Stimulated activated CD8-positive, alpha-beta memory T cell treated with anti-CD3 and anti-CD28 coated beads, Interleukin-12 subunit alpha, Interleukin-12 subunit beta, amount 100 ng/mL, for 24 hours (primary cell): ENCODE results near the gene NAV2.

Source experiments
- DNase-seq: peaks from one replicate; pipeline ENCODE4 v3.0.0-alpha.2; 2020; ENCODE audit errors: extremely low read depth

NAV2 gene

DNA sequence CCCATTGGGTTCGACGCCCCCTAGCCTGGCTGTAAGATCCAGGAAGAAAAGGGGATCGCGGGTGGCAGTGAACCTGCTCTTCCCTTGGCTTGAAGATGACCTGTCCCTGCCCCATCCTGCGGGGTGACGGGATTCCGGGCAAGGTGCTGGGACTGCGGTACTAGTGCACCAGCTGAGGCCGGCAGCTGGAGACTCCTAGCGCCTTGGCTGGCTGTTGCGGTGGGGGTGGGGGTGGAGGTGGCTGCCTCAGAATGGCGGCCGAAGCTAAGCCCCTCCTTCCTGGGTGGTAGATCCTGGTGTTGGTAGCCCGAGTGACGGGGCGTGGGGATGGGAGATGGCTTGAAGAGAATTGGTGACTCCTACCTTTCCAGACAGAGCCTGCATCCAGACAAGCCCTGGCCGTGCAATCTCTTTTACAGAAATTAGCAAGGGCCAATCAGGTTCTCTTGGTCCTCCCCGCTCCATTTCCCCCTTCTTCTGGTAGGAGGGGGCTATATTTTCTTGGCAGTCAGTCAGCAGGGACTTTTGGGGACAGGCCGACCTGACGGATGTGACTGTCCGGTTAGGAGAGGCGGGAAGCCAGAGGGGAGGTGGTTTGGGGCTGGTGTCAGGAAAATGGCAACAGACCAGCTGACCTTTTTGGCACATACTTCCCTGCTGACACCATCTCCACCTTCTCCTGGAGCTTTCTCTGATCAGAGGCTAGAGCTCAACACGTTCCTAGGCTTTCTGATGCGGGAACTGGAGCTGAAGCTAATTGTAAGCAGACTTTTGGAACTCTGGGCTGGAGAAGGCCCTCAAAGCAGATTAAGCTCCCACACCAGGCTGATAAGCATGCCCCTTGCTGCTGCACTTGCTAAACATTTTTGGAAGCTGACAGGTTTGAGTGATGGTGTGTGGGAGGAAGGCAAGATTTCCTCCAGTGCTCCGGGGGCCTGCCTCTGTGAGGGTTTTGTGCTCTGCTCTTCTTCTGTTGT, 2.0 kb downstream of the NAV2 start:
- DNase-seq = no peak

DNA sequence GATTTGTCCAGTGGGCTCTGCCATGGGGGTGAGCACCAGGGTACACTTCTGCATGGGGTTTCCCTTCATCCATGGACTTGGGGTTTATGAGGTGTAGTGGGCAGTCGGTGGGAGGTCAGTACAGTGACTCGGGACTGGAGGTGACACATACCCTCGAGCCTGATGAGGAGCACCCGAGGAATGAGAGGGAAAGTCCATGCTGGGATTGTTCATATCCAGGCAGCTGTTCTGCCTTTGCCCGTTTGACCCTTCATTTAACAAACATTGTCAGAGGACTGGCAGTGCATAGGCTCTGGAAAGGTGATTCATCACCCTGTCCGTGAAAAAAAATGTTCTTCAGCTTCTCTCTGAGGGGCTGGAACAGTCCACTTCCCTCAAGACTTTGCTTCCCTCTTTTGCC, 2.7 kb downstream of the NAV2 start:
- DNase-seq = no peak

DNA sequence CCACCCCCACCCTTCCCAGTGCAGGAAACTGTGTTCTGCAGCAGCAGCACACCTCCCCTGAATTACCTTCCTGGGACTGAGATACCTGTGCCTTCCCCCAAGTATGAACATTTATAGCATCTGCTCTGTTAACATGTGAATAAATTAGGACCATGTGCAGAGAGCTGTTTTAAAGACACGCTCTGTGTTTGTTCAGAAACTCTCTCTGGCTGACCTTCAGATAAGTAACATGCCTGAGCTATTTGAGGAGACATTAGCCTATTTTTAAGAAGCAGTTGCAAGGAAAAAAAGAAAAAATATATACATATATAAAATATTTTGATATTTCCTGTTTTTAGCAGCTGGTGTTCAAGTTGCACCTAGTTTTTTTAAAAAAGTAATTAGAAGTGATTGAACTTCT, 5.4 kb downstream of the NAV2 start:
- DNase-seq = no peak

DNA sequence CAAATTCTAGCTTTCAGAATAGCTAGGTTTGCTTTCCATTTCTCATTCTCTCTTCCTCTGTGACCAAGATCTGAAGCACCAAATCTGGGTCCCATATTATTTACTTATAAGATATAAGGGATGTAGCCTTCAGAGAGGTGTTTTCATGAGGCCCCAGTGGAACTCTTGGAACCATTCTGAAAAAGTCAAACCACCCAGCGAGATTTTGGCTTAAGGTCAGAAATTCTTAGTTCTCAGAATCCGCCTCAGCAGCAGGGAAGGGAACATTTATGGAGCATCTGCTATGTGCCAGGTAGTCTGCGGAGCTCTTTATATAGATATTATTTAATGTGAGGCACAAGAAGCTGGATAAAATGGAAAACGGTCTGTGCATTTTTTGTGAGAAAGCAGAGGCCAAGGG, 6.3 kb downstream of the NAV2 start:
- DNase-seq = no peak

DNA sequence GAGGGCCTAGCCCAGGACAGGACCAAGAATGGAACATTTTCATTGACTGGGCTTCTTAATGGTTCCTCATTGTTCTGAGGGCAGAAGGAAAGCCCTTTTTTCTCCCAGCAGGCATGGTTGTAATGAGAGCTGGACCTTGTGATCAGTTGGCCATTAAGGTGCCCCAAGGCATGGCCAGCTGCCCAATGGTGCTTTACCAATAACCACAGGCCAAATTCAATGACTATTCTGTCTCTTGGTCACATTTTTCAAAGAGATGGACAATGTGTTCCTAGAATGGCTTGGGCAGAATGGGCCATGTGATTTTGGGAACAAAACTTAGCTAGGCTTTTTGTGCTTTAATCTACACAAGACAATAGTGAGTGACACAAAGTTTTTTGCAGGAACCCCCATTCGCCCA, 7.3 kb downstream of the NAV2 start:
- DNase-seq = no peak

DNA sequence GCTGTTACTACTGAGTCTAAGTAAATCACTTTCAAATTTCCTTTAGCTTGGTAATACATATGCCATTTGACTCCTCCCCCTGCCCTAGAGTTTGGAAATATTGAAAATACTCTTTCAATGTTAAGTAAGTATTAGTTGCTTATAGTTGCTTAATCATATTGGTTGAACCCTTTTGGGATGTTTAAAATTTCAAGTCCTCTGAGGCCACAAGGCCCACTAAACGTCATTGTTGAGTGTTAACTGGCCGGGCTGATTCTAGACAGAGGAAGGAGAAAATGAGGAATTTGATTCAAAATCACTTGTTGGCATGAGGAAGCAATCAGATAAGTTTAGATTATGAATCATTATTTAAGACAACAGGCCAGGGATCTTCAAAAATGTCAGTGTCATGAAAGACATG, 8.5 kb downstream of the NAV2 start:
- no peak for DNase-seq

DNA sequence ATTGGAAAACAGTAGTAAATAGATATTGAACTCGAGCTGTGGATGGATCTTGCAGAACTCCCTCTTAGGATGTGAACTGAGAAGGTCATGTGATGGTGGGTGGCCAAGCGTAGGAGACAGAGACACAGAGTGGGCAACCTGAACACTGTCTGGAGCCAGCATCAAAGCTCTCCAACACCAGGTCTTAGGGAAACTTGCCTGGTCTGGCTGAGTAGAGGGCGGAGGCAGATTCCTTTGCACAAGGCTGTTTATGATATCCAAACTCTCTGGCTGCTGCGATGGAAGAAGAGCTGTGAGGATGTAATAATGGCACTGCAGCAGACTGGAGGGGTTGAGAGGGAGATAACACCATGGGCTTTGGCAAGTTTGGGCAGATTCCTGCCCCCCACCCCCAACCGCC, 10.1 kb downstream of the NAV2 start:
- no peak for DNase-seq

DNA sequence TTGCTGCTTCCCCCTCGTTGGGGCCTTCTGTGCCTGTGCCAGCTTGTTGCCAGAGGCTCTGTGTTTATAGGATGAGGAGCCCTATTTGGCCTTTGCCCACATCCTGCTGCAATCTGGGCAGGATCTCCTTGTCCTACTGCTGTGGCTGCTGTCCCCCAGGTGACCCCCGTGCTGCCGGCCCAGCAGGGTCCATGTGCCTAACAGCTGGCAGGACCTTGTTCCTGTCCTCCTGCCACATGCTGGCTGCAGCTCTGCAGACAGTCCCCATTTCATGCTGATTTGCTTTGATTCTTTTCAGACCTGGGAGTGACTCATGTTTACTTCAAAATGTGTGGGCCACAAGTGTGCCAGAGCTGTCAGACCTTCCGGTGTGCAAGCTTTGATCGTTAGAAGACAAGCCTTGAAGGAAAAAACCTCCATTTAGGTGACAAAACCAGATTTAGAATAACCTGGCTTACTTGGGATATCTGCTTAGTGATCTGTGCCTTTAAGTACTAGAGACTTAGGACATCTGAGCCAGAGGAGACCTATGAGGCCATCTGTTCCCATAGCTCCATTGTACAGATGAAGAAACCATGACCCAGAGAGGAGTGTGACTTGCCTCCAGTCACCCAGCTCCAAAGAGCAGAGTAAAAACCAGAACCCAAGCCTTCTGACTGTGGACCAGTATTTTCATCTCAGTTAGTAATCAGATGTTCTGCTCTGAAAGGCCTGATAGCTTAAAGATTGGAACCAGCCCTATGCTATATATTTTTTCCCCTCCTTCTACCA, 11.1 kb downstream of the NAV2 start:
- no peak for DNase-seq

DNA sequence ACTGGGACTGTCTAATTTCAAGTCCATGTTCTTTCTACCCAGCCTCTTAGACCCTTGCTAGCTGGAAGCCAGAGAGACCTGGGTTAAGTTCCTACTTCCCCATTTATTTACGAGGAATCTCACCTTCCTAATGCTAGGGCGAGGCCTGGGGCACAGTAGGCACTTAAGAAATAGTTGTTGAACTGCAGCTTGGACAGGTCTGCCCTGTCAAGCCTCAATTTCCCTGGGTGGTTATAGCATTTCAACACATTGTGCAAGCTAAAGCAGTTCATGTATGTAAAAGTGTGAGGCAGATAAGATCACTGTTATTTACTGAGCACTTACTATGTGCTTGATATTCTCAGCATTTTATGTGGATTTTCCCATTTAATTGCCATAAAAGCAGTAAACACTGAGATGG, 12.1 kb downstream of the NAV2 start:
- no peak for DNase-seq

DNA sequence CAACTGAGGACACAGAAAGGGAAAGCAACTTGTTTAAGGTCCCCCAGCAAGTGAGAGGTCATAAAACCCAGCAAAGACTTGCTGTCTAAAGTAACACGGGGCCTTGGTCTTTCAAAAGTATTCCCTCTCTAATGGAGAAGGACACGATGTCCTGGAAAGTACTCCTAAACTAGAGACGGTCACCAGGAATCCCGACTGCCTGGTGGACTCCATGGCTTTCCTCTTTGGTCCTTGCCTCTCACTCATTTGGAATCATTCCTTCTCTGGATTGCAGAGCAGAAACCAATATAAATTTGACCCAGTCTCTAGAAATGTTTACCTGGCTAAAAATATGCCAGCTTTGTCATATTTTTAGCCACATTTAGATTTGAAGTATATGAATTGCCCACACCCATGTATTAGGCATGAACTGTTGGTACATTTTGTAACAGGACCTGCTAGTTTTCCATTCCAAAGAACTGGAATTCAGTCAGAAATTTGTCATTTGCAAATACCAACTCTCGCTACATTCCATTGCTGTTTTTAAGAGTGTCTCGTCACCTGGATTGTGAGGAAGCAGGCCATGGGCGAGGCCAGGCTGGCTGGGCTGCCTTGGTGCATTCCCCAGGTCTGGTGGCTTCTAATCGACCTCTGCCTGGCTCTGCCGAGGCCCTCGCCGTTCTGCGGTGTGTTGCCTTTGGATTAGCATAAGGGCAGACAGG, 12.9 kb downstream of the NAV2 start:
- DNase-seq = no peak

DNA sequence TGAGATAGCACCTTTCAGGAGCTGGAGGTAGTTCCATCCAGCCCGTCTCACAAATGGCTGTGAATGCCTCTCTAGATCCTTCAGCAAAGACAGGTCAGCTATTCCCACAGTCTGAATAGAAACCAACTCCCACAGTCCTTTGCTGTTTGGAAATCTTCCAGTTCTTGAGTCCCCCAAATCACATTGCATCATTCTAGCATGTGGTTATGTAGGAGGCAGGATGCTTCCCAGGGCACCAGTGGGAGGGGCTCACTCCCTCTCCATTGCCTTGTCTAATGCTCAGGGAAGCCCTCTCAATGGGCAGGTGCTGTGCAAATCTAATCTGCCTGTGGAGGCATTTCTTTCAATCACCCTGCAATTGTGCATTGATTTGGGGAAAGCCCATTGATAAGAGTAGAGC, 14.6 kb downstream of the NAV2 start:
- DNase-seq = no peak

DNA sequence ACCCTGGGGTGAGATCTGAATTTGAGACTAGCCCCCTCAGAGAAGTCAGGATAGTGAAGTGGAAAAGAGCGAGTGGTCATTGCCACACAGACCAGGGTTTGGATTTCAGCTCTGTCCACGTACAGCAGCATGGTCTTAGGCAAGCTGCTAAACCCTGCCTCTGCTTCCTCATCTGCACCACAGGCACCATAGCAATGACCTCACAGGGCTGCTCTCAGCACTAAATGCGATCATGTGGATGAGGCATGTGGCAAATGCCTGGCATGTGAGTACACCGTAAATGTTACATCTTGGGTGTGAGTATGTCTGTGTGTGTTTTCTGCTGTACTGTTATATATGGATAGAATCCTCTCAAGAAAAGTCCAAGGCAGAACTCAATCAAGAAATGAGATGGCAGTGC, 15.8 kb downstream of the NAV2 start:
- no peak for DNase-seq

DNA sequence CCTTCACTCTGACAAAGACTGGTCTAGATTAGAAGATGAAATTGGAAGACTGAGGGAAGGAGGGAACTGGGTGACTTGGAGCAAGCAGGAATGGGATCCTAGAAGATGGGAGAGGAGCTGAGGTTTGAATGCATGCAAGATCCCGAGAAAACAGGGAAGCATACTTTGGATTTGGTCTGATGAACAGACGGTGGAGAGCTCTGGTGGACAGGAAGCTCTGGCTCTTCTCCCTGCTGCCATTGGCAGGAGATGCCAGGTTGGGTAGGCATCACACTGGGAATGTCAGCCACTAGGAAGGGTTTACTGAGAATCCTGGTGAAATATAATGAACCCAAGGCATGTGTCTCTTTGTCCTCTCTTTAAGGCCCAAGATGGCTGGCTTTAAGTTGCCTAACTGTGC, 16.5 kb downstream of the NAV2 start:
- no peak for DNase-seq

DNA sequence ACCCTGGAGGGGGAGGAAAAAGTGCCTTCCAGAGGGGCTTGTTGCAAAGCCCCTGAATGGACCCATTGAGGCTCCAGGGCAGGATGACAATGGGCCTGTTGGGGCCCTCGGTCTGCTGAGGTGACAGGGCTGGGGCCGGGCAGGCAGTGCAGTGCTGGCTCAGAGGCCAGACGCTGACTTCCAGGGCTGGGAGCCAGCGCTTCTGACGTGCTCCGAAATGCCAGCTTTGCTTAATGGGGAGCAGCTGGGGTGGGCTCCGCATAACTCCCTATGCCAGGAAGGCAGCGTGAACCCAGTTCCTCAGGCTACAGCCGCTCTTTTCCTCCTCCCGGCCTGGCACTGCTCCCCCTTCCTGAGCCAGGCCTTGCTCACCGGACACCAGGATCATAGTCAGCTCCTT, 17.7 kb downstream of the NAV2 start:
- no peak for DNase-seq

DNA sequence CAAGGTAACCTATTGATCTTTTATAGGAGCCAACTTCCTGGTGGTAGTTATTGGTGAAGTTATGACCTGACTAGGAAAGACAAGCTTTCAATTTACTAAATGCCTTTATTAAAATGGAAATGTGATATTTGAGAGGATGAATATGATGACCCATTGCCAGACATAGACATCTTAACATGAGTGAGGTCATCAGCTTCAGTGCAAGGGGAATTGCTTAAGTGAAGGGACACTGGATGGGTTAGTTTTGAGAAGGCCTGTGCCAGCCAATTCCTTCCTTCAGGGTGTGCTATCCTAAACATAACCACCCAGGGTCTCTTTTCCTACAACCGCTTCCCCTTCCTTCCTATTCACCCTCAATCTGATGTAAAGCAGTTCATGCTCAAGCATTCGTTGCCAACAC, 21.5 kb downstream of the NAV2 start:
- no peak for DNase-seq

DNA sequence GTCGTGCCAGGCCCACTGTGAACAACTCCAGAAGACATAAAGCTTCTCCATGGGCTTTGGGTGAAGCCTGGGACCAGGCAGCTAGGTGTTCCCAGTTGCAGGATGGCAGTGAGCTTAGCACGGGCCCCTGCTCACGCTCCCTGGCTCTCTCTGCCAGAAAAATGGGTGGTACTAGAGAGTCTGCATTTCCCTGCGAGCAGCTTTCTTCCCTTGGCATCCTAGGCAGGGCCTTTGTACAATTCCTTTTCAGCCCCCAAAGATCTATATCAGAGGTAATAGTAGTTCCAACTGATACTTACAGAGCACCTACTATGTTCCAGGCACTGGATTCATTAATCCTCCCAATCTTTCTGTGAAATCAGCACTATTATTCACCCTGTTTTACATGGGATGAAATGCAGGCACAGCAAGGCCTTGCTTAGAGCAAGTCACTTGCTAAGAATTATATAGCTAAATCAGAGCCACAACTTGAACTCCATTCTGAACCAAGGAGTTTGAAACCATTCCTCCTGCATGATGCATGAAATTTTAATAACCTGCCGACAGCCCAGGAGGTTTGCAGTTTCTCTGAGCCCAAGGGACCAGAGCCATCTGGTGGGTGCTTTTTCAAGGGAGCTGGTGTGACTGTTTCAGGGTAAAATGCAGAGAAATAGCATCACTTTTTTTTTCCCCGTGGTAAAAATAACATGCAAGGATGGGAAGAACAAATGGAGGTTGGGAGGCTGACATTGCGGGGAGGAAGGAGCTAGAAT, 22.7 kb downstream of the NAV2 start:
- no peak for DNase-seq

DNA sequence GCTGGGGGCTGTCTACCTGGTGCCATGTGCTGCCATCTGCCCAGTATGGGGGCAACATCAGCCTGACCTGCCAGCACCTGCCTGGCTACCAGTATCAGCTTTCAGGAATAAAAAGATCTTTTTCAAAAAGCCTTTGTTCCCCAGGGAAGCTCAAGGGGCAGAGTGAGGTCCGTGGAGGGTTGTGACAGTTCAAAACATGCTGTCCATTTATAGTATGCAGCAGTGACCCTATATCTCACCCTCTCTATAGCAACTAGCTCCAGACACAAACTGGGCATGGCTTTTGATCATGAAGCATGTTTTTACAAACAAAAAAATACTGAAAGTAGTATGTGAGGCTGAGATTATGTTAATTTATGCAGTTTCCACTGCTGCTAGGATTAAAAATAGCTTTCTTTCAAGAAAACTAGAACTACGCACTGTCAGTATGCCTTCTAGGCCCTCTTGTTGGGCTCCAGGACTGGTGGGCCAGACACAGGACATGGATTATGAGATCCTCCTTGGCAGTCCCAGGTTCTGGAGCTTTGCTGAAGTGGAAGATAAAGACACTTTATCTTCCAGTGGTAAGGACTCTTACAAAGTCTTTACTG, 23.4 kb downstream of the NAV2 start:
- DNase-seq = no peak

DNA sequence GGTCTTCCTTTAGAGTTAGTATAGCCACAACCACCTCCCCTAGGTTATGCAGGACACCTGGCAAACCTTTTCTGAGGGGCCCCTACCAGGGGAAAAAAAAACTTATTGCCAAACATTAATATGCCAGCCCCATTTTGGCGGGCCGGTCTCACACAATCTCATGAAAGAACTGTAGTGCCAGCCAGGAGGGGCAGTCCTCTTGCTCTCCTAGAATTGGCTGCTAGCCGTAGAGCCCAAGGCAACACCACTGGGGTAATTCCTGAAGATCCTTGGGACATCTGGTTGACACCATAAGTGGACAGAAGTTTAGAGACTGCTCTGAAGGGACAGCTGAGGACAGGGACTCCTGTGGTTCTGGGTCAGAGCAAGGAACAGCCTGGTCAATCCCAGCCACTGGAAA, 24.2 kb downstream of the NAV2 start:
- DNase-seq = no peak

DNA sequence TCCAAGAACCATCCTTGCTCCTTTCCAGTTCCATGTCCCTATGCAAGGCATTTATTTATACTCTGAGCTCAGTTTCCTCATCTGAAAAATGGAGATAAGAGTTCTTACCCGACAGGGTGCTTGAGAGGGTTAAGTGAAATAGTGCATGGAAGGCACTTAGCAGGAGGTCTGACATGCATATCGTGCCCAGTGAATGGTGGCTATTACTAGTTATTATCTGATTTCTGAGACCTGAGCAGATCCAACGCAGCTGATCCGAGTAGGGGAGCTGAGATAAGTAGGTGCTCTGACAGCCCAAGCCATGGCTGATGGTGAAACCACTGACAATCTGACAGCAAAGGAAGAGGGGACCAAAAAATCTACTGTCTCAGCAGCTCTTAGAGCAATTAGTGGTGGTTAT, 24.9 kb downstream of the NAV2 start:
- DNase-seq = no peak

DNA sequence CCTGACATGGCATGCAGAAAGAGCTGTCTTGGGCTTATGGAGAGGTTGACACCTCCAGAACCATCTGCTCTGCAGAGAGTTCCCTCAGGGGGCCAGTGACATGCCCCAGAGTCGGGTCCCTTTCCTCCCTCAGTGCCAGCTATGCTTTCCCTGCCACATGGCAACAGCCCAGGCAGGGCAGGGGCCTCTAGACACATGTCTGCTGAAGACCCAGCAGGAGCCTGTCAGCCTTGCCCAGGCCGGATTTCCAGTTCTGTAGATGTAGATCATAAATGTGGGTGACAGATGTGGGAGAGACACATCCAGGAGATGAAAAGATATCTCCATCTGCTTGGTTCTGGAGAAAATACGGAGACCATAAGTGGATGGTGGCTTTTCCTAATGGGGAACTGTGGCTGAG, 25.5 kb downstream of the NAV2 start:
- DNase-seq = no peak

DNA sequence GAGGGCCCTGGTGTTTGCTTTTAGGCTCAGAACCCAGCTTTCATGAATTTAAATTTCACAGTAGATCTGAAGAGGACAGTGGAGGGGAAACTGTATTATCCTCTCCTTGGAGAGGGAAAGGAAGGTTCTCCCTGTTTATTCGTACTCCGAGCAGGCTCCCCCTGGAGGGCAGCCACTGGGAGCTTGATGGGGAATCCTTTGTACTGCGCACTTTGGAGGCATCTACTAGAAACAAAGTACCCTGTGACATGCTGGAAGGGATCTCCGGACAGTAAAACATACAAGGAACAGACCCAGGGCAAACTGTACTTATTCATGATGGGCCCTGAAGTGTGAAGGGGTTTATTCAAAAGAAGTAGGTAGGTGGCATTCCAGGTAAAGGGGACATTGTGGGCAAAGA, 27.2 kb downstream of the NAV2 start:
- no peak for DNase-seq
